Measurements from ENCODE around the gene STK33. TPM values are rescaled to one million over a fixed set of nuclear protein-coding genes. Genes with fewer than 3 reads are reported as not detected.

STK33 gene
- total RNA-seq, 1 experiment from 2014 or later: 0.21 TPM

DNA sequence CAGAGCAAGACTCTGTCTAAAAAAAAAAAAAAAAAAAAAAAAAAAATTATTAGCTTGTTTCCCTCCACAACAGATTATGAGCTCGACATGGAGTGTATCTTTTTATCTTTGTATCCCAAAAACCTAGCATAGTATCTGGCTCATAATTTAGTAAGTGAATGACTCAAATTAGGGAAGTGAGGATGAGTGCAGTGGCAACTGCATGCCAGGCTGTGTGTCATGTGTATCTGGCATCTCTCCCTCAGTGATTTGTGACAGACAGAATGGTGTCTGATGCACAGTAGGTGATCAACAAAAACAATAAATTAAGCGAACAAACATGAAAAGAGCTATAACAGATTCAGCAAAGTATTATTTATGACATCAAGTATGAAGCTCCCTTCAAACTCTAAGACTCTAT lies 7.2 kb downstream of the STK33 start:
- H3K4me1 ChIP-seq (replicated peaks): no peaks in the 10 kb centered on the region
- no peaks in the 10 kb centered on the region for H3K9me3 ChIP-seq (replicated peaks)
- H3K4me3 ChIP-seq: no peak overlapping the region
- no peak for DNase-seq (ENCODE audit: low read depth in 1 of 2, low spot score in 2 of 2)
- no peak overlapping the region for H3K27ac ChIP-seq
- no peaks in the 10 kb centered on the region for H3K27me3 ChIP-seq (replicated peaks)
- no peaks in the 10 kb centered on the region for H3K36me3 ChIP-seq

DNA sequence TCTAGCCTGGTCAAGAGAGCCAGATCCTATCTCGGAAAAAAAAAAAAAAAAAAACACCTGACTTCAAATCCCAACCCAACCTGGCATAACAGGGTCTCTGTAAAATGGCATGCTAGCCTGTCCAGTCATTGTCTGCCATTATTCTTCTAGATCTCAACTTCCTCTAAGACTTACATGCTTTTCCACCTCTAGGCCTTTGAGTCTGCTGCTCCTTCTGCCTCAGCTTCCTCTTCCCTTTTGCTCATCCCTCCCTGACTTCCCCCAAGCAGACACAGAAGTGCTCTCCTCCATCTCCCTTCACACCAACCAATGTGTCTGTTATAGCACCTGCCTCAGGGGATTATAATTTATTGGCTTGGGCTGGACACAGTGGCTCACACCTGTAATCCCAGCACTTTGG lies 7.8 kb downstream of the STK33 start:
- Histone ChIP-seq H3K4me3 (no peak overlapping the region), H3K27me3 (replicated peaks) (no peaks in the 10 kb centered on the region), H3K9me3 (replicated peaks) (no peaks in the 10 kb centered on the region), H3K4me1 (replicated peaks) (no peaks in the 10 kb centered on the region), H3K36me3 (no peaks in the 10 kb centered on the region), H3K27ac (no peak overlapping the region)
- DNase-seq (ENCODE audit: low read depth in 1 of 2, low spot score in 2 of 2): no peak

DNA sequence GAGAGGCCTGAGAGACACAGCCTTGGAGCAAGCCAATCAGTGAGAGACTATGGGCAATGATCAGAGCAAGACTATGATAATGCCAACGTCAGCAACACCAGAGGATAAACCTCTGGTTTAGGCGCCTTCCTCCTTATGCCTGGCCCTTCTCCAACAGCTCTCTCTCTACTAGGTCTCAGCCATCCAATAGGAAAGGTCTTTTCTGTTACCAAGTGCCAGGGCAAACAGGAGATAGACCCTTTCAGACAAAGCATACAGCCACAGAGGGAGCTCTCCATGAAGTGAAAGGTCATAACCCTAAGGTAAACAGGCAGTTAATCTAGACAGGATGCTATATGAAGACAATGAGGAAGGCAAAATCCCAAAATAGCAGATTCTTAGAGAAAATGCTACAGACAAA lies 9.5 kb downstream of the STK33 start:
- no peaks in the 10 kb centered on the region for H3K36me3 ChIP-seq
- H3K4me3 ChIP-seq: no peak overlapping the region
- no peaks in the 10 kb centered on the region for H3K9me3 ChIP-seq (replicated peaks)
- H3K4me1 ChIP-seq (replicated peaks): no peaks in the 10 kb centered on the region
- no peaks in the 10 kb centered on the region for H3K27me3 ChIP-seq (replicated peaks)
- H3K27ac ChIP-seq: no peak overlapping the region
- no peak for DNase-seq (ENCODE audit: low read depth in 1 of 2, low spot score in 2 of 2)

DNA sequence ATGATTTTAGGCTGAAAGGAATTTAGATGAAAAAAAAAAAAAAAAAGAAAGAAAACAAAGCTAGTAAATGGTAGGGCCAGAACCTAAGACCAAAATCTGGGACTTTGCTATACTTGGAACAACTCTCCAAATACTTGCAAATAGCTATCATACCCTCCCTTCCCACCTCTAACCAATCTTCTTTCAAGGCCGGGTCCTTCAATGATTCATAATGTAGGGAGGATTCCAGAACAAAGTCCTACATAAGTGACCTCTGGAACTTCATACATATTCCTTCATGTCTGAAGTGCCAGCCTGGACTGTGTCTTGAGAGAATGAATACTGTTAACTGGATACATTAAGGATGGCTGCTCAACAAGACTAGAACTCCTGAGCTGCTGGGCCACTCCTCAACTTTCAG lies 9.9 kb downstream of the STK33 start:
- H3K9me3 ChIP-seq (replicated peaks): no peaks in the 10 kb centered on the region
- H3K36me3 ChIP-seq: no peaks in the 10 kb centered on the region
- no peaks in the 10 kb centered on the region for H3K4me1 ChIP-seq (replicated peaks)
- no peak overlapping the region for H3K27ac ChIP-seq
- H3K27me3 ChIP-seq (replicated peaks): no peaks in the 10 kb centered on the region
- H3K4me3 ChIP-seq: no peak overlapping the region
- no peak for DNase-seq (ENCODE audit: low read depth in 1 of 2, low spot score in 2 of 2)

DNA sequence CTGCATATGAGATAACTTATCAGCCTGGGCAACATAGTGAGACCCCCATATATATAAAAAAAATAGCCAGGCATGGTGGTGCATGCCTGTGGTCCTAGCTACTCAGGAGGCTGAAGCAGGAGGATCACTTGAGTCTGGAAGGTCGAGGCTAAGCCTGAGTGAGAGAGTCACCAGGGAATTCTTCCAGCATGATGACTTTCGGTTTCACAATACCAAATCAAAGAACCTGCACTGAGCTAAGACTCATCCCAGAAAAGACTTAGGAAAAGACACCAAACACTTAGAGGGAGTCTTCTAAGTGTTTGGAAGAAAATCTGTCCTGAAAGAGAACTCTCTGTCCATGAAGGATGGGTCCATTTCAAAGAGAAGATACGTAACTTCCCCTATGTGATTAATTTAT lies 12.7 kb downstream of the STK33 start:
- no peaks in the 10 kb centered on the region for H3K4me1 ChIP-seq (replicated peaks)
- H3K4me3 ChIP-seq: no peak overlapping the region
- H3K27me3 ChIP-seq (replicated peaks): no peaks in the 10 kb centered on the region
- H3K27ac ChIP-seq: no peak overlapping the region
- H3K36me3 ChIP-seq: no peaks in the 10 kb centered on the region
- H3K9me3 ChIP-seq (replicated peaks): no peaks in the 10 kb centered on the region
- no peak for DNase-seq (ENCODE audit: low read depth in 1 of 2, low spot score in 2 of 2)

DNA sequence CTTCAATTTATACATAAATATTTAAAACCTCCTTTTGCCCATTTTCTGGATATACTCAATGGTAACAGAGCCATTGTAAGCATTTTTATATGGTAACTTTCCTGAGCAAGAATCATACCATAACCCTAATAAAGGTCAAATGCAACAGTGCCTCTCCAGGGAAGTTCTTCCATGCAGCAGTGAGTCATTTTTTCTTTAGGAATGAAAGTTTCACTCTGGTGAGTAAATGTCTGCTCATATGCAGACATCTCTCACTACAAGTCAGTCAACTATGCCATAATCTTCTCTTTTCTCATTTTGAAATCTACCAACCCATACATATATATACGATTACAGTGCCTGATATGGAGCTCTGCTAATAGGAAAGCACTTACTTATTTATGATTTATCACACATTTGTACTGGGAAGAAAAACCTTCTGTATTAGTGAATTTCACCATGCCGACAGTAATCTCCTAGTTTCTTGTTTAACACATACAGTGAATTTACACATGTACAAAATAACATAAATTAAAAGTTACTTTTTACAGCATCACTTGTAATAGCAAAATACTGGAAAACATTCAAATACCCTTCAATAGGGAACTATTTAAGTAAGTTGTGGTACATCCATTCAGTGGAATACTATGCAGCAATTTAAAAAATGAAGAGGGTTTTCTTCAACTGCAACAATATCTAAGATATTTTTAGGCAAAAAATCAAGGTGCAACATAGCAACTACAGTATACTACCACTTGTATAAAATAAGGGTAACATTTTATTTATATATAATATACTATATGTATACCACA lies 16.0 kb downstream of the STK33 start:
- no peaks in the 10 kb centered on the region for H3K36me3 ChIP-seq
- no peaks in the 10 kb centered on the region for H3K4me1 ChIP-seq (replicated peaks)
- H3K9me3 ChIP-seq (replicated peaks): no peaks in the 10 kb centered on the region
- DNase-seq (ENCODE audit: low read depth in 1 of 2, low spot score in 2 of 2): no peak
- no peak overlapping the region for H3K4me3 ChIP-seq
- H3K27me3 ChIP-seq (replicated peaks): no peaks in the 10 kb centered on the region
- H3K27ac ChIP-seq: no peak overlapping the region

DNA sequence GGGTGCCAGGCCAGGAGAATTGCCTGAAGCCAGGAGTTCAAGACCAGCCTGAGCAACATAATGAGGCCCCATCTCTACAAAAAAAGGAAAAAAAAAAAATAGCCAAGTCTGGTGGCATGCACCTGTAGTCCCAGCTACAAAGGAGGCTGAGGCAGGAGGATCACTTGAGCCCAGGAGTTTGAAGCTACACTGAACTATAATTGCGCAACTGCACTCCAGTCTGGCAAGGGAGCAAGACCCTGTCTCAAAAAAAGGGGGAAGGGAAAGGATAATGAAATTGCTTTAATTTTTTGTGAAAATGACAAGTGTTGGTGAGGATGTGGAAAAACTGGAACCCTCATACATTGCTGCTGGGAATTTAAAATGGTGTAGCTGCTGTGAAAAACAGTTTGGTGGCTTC lies 19.2 kb downstream of the STK33 start:
- no peaks in the 10 kb centered on the region for H3K27me3 ChIP-seq (replicated peaks)
- H3K9me3 ChIP-seq (replicated peaks): no peaks in the 10 kb centered on the region
- no peaks in the 10 kb centered on the region for H3K4me1 ChIP-seq (replicated peaks)
- no peak for DNase-seq (ENCODE audit: low read depth in 1 of 2, low spot score in 2 of 2)
- no peak overlapping the region for H3K27ac ChIP-seq
- H3K4me3 ChIP-seq: no peak overlapping the region
- no peaks in the 10 kb centered on the region for H3K36me3 ChIP-seq

DNA sequence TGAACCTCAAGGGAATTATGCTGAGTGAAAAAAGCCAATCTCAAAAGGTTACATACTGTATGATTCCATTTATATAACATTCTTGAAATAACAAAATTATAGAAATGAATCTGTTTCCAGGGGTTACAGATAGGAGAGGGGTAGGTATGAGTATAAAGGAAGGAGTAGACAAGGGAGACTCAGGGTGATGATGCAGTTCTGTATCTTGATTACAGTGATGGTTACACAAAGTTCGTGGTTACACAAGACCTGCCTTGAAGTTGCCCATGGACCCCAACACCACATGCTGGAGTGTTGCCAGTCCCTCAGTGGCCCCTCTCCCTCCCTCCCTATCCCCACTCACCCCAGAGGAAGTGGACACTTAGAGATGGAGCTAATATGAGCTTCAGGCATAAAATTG lies 20.3 kb downstream of the STK33 start:
- H3K36me3 ChIP-seq: no peaks in the 10 kb centered on the region
- no peak overlapping the region for H3K27ac ChIP-seq
- H3K9me3 ChIP-seq (replicated peaks): no peaks in the 10 kb centered on the region
- no peak for DNase-seq (ENCODE audit: low read depth in 1 of 2, low spot score in 2 of 2)
- H3K4me3 ChIP-seq: no peak overlapping the region
- no peaks in the 10 kb centered on the region for H3K27me3 ChIP-seq (replicated peaks)
- H3K4me1 ChIP-seq (replicated peaks): no peaks in the 10 kb centered on the region

DNA sequence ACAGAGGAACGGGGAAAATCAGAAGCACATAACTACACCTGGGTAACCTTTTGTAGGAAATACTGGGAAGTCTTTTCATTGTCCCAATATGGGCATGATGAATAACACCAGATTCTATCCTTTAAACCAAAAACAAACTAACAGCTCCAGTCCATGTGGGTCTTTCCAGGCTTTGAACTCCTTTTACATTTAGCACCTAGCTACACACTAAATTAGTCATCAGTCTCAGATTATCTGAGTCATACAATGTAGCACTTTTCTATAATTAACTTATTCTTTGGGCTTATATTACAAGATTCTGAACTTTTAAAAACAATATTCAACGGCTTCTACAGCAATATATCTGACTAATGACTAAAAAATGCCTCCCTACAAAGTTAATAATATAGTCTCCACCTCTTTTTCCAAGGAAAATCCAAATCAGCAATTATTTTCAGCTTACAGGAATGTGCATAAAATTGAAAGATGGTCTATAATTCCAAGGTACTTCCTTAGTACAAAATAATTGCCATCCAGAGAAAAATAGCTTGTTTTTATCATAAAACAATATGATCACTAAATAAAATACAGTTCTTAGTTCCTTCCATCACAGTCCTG lies 26.3 kb downstream of the STK33 start:
- Histone ChIP-seq H3K27me3 (replicated peaks) (no peaks in the 10 kb centered on the region), H3K27ac (no peak overlapping the region)
- peak in 1 of 2 experiments; percentile 6 for DNase-seq (ENCODE audit: low read depth in 1 of 2, low spot score in 2 of 2)

DNA sequence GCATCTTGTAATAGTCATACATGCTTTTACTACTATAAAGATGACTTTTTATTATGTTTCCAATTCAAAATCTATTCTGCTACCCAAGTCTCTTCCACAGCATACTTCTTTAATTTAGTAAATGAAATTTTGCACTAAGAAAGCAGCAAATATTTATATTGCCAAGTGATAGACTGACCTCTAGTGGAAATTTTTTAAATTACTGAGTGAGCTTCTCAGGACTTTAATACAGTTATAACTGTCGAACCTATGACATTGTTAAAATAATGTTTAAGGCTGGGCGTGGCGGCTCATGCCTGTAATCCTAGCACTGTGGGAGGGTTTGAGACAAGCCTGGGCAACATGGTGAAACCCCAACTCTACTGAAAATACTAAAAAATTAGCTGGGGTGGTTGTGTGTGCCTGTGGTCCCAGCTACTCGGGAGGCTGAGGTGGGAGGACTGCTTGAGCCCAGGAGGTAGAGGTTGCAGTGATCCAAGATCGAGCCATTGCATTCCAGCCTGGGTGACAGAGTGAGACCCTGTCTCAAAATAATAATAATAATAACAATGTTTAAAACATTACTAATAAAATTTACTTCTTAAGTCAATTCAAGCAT lies 27.3 kb downstream of the STK33 start:
- Histone ChIP-seq H3K27me3 (replicated peaks) (no peaks in the 10 kb centered on the region), H3K4me3 (no peak overlapping the region)
- DNase-seq (ENCODE audit: low read depth in 1 of 2, low spot score in 2 of 2): peak in 1 of 2 experiments; percentile 20

More for the DNA sequence above, 26.3 kb downstream of the STK33 start:
- H3K4me3 ChIP-seq: no peak overlapping the region
- no peaks in the 10 kb centered on the region for H3K9me3 ChIP-seq (replicated peaks)
- peaks cover 8% of the 10 kb centered on the region for H3K4me1 ChIP-seq (replicated peaks)
- no peaks in the 10 kb centered on the region for H3K36me3 ChIP-seq

DNA sequence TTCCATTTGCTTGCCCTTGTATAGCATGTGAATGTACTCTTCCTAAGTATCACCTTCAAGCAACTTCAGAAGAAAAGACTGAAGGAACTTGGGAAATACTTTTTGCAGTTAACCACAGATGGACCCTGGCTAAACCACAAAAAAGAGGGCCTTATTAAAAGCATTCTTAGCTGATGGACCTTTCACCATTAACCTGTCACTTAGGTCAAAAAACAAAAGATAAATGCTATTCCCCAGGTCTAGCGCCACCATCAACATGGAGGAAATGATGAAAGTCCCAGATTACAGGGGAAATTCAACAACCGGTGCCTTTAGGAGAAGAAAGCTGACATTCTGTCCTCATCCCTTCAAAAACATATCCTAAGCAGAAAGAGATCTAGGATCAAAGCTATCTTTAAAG lies 29.5 kb downstream of the STK33 start:
- Histone ChIP-seq H3K9me3 (replicated peaks) (no peaks in the 10 kb centered on the region), H3K4me1 (replicated peaks) (peaks cover 8% of the 10 kb centered on the region), H3K4me3 (no peak overlapping the region), H3K27ac (no peak overlapping the region), H3K27me3 (replicated peaks) (no peaks in the 10 kb centered on the region), H3K36me3 (no peaks in the 10 kb centered on the region)
- no peak for DNase-seq (ENCODE audit: low read depth in 1 of 2, low spot score in 2 of 2)

More for the DNA sequence above, 27.3 kb downstream of the STK33 start:
- Histone ChIP-seq H3K27ac (no peak overlapping the region), H3K4me1 (replicated peaks) (peaks cover 8% of the 10 kb centered on the region), H3K36me3 (no peaks in the 10 kb centered on the region), H3K9me3 (replicated peaks) (no peaks in the 10 kb centered on the region)

DNA sequence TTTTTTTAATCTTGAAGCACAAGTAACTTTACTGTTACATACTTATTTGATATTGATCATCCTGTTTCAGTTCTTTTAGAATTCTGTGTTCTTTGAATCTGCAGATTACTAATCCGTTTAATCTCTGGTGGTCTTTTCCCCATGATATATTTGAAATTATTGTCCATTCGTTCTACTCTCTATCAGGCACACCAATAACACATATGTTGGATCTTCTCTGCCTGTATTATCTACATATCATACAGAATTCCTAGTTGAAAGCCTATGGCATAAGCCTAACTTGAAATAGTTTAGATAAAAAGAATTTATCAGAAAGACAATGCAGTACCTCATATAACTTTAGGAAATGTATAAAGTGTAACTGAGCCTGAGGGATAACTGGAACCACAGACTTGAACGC lies 32.6 kb downstream of the STK33 start:
- H3K27me3 ChIP-seq (replicated peaks): no peaks in the 10 kb centered on the region
- no peak overlapping the region for H3K27ac ChIP-seq
- H3K9me3 ChIP-seq (replicated peaks): no peaks in the 10 kb centered on the region
- H3K4me3 ChIP-seq: no peak overlapping the region
- no peaks in the 10 kb centered on the region for H3K4me1 ChIP-seq (replicated peaks)
- H3K36me3 ChIP-seq: no peaks in the 10 kb centered on the region
- no peak for DNase-seq (ENCODE audit: low read depth in 1 of 2, low spot score in 2 of 2)

DNA sequence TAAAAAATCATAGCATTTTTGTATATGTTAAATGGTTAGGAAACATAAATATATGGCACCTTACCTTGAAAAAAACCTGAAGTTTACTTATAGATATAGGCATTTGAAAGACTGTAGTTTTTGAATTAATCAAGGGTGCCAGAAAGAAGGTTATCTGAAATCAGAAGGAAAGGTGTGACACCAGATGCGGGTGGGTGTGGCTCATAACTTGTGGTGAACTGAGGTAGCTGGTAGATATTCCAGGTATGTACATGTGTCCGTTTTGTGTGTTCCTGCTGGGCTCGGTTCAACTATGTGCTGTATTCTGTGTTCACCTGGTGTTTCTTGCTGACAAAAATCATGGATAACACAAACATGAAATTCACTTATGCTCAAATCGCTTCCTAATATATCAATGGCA lies 35.6 kb downstream of the STK33 start:
- no peaks in the 10 kb centered on the region for H3K4me1 ChIP-seq (replicated peaks)
- no peak overlapping the region for H3K4me3 ChIP-seq
- no peaks in the 10 kb centered on the region for H3K9me3 ChIP-seq (replicated peaks)
- no peak for DNase-seq (ENCODE audit: low read depth in 1 of 2, low spot score in 2 of 2)
- H3K27ac ChIP-seq: no peak overlapping the region
- no peaks in the 10 kb centered on the region for H3K27me3 ChIP-seq (replicated peaks)
- H3K36me3 ChIP-seq: no peaks in the 10 kb centered on the region

DNA sequence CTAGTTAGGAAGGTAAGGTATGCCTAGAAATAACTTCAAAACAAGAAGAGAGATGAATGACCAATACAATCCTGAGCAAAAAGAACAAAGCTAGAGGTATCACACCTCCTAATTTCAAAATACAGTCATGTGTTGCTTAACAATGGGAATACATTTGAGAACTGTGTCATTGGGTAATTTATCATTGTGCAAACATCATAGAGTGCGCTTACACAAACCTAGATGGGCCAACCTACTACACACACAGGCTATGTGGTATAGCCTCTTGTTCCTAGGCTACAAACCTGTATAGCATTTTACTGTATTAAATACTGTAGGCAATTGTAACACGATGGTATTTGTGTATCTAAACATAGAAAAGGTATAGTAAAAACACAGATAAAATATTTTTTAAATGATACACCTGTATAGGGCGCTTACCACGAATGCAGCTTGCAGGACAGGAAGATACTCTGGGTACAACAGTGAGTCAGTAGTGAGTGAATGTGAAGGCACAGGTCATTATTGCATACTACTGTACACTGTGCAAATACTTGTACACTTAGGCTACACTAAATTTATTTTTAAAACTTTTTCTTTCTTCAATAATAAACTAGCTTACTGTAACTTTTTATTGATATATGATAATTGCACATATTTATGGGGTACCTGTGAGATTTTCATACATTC lies 48.2 kb downstream of the STK33 start:
- Histone ChIP-seq H3K27me3 (replicated peaks) (no peaks in the 10 kb centered on the region), H3K36me3 (no peaks in the 10 kb centered on the region), H3K4me3 (no peak overlapping the region), H3K27ac (no peak overlapping the region), H3K9me3 (replicated peaks) (no peaks in the 10 kb centered on the region), H3K4me1 (replicated peaks) (no peaks in the 10 kb centered on the region)
- DNase-seq (ENCODE audit: low read depth in 1 of 2, low spot score in 2 of 2): no peak

All from SJSA1 (cell line).